GM21825 (cell line): ENCODE measurements around the gene H1-8.
"Not testable (repeated sequence)": the region's sequence is repeated elsewhere in the genome, so short reads cannot be mapped to it uniquely, and the experiment has no call there.

ENCODE experiments used
- ATAC-seq: cut with Tn5 transposase; IDR thresholded peaks from one replicate; pipeline ENCODE4 v1.9.1; 2021; ENCODE audit warnings: mild to moderate bottlenecking, moderate library complexity; ENCODE audit not compliant: unreplicated experiment

The H1-8 gene

GRCh38 chr3:129543156-129543790, at the start of gene H1-8:
Gene H1-8 (plus strand): TSS chr3:129543175. CDS start chr3:129543219, 44 bp downstream.
- ATAC-seq: no peak

- ATAC-seq: no peak
These were observed 49.8 kb upstream of the H1-8 start for GRCh38 chr3:129493206-129493605.

- not testable (repeated sequence) for ATAC-seq
These were observed 48.5 kb upstream of the H1-8 start for GRCh38 chr3:129494499-129494898.

GRCh38 chr3:129495006-129495639, 47.9 kb upstream of the H1-8 start:
- not testable (repeated sequence) for ATAC-seq

GRCh38 chr3:129497876-129498275, 45.1 kb upstream of the H1-8 start:
- not testable (repeated sequence) for ATAC-seq

- ATAC-seq: not testable (repeated sequence)
These were observed 44.1 kb upstream of the H1-8 start for GRCh38 chr3:129498603-129499488.

- ATAC-seq: not testable (repeated sequence)
These were observed 43.2 kb upstream of the H1-8 start for GRCh38 chr3:129499604-129500333.

GRCh38 chr3:129500334-129500658, 42.7 kb upstream of the H1-8 start:
- ATAC-seq: no peak

- ATAC-seq: no peak
These were observed 41.3 kb upstream of the H1-8 start for GRCh38 chr3:129501630-129502029.

- no peak for ATAC-seq
These were observed 40.1 kb upstream of the H1-8 start for GRCh38 chr3:129502641-129503408.

GRCh38 chr3:129503471-129504291, 39.3 kb upstream of the H1-8 start:
- ATAC-seq: no peak

GRCh38 chr3:129504471-129505100, 38.4 kb upstream of the H1-8 start:
- ATAC-seq: no peak

GRCh38 chr3:129505341-129505740, 37.6 kb upstream of the H1-8 start:
- no peak for ATAC-seq

GRCh38 chr3:129506231-129506742, 36.7 kb upstream of the H1-8 start:
- ATAC-seq: no peak

GRCh38 chr3:129507181-129507831, 35.7 kb upstream of the H1-8 start:
- ATAC-seq: no peak

GRCh38 chr3:129512595-129512994, 30.4 kb upstream of the H1-8 start:
- ATAC-seq: no peak

GRCh38 chr3:129513705-129514104, 29.3 kb upstream of the H1-8 start:
- ATAC-seq: no peak

GRCh38 chr3:129514110-129514509, 28.9 kb upstream of the H1-8 start:
- ATAC-seq: no peak
